SKM-1 treated with dmso at 0.1 percent for 144 hours (cell line): Measurements from ENCODE around the gene WDFY1.

Experiments
- DNase-seq: peaks from one replicate; lab custom pipeline; 2025; ENCODE audit not compliant: unreplicated experiment; lab: John Stamatoyannopoulos, UW

The WDFY1 gene

GRCh38 chr2:223944703-223945531 is at the start of gene WDFY1:
TSS of gene WDFY1 (minus strand) at chr2:223945335. CDS start at chr2:223945284, 51 bp downstream.
- DNase-seq = peak; percentile 75

- DNase-seq = no peak
Measured at GRCh38 chr2:223994562-223995162, 49.5 kb upstream of the WDFY1 start.

GRCh38 chr2:223993634-223994232 is 48.6 kb upstream of the WDFY1 start:
- DNase-seq = peak; percentile 49

GRCh38 chr2:223991611-223992010 is 46.5 kb upstream of the WDFY1 start:
- no peak for DNase-seq

GRCh38 chr2:223989856-223990232 is 44.7 kb upstream of the WDFY1 start:
- DNase-seq = no peak

GRCh38 chr2:223989206-223989855 is 44.2 kb upstream of the WDFY1 start:
- no peak for DNase-seq

- DNase-seq = no peak
Measured at GRCh38 chr2:223981241-223981640, 36.1 kb upstream of the WDFY1 start.

GRCh38 chr2:223980803-223981202 is 35.7 kb upstream of the WDFY1 start:
- DNase-seq = no peak

GRCh38 chr2:223980397-223980735 is 35.2 kb upstream of the WDFY1 start:
- no peak for DNase-seq

GRCh38 chr2:223979730-223980396 is 34.7 kb upstream of the WDFY1 start:
- DNase-seq = no peak

GRCh38 chr2:223978451-223978850 is 33.3 kb upstream of the WDFY1 start:
- no peak for DNase-seq

- no peak for DNase-seq
Measured at GRCh38 chr2:223976635-223977226, 31.6 kb upstream of the WDFY1 start.

- DNase-seq = no peak
Measured at GRCh38 chr2:223973606-223974005, 28.5 kb upstream of the WDFY1 start.

- no peak for DNase-seq
Measured at GRCh38 chr2:223972656-223973102, 27.5 kb upstream of the WDFY1 start.

- no peak for DNase-seq
Measured at GRCh38 chr2:223971731-223972130, 26.6 kb upstream of the WDFY1 start.

- peak; percentile 20 for DNase-seq
Measured at GRCh38 chr2:223970343-223971128, 25.4 kb upstream of the WDFY1 start.

GRCh38 chr2:223969856-223970255 is 24.7 kb upstream of the WDFY1 start:
- no peak for DNase-seq

- DNase-seq = no peak
Measured at GRCh38 chr2:223969315-223969714, 24.2 kb upstream of the WDFY1 start.

GRCh38 chr2:223967981-223968380 is 22.8 kb upstream of the WDFY1 start:
- no peak for DNase-seq

- DNase-seq = no peak
Measured at GRCh38 chr2:223959688-223960087, 14.6 kb upstream of the WDFY1 start.
